ENCODE data around the gene SUN2. TPM values are rescaled to one million over a fixed set of nuclear protein-coding genes. Genes with fewer than 3 reads are reported as not detected.
A peak's percentile ranks its signal among the peaks of the same experiment; 100 is the strongest.

SUN2 gene
- total and polyA plus RNA-seq, 9 of the 15 experiments (the other 6 are each of a cell fraction or from before 2014, with no cell fraction given), result 0.11 to 42.6 (median 16.7) TPM

- TF ChIP-seq ZNF395 (CRISPR knock-in tag; IDR thresholded peaks at IDR 0.05), result no peak
- TF ChIP-seq ZNF224 (CRISPR knock-in tag; IDR thresholded peaks at IDR 0.05), result no peak
- no peak for TF ChIP-seq ZNF707 (CRISPR knock-in tag; conservative IDR thresholded peaks at IDR 0.05)
- no peak for TF ChIP-seq CREB3 (tag; conservative IDR thresholded peaks at IDR 0.05; ENCODE audit: low read depth)
- TF ChIP-seq ZFX (CRISPR knock-in tag; IDR thresholded peaks at IDR 0.05), result no peak
- no peak for TF ChIP-seq TCFL5 (CRISPR knock-in tag; conservative IDR thresholded peaks at IDR 0.05)
- no peak for TF ChIP-seq BDP1 (IDR thresholded peaks at IDR 0.05; ENCODE audit: insufficient read depth, insufficient read length)
- TF ChIP-seq TRIM28 (IDR thresholded peaks at IDR 0.05), result peak; percentile 54; the same call in 1 of the 2 replicates
- no peak for TF ChIP-seq MEIS2 (IDR thresholded peaks at IDR 0.05; ENCODE audit: partially characterized antibody)
- no peak for TF ChIP-seq SMARCC2 (IDR thresholded peaks at IDR 0.05; ENCODE audit: low read depth)
- TF ChIP-seq RAD51 (IDR thresholded peaks at IDR 0.05; ENCODE audit: borderline replicate concordance, low read depth), result peak; percentile 48; the same call in 1 of the 2 replicates
- TF ChIP-seq MED1 (CRISPR knock-in tag; IDR thresholded peaks at IDR 0.05; ENCODE audit: borderline replicate concordance), result no peak
- no peak for TF ChIP-seq ZNF436 (CRISPR knock-in tag; IDR thresholded peaks at IDR 0.05)
- TF ChIP-seq ZC3H4 (CRISPR knock-in tag; IDR thresholded peaks at IDR 0.05; ENCODE audit: borderline replicate concordance), result no peak
- no peak for TF ChIP-seq POLR2B (IDR thresholded peaks at IDR 0.05; ENCODE audit: low read depth, partially characterized antibody)
- no peak for TF ChIP-seq ZC3H8 (IDR thresholded peaks at IDR 0.05)
- TF ChIP-seq ATF7 (IDR thresholded peaks at IDR 0.05), result peak; percentile 26; the same call in 1 of the 2 replicates
- TF ChIP-seq PBX2 (CRISPR knock-in tag; IDR thresholded peaks at IDR 0.05; ENCODE audit: low read depth), result no peak
- no peak for TF ChIP-seq PBX2 (tag; conservative IDR thresholded peaks at IDR 0.05; ENCODE audit: low read depth)
These were observed 43.6 kb upstream of the SUN2 start (continued) for GRCh38 chr22:38799265-38800002.
